ENCODE data around the gene DNMT1. TPM values are rescaled to one million over a fixed set of nuclear protein-coding genes. Genes with fewer than 3 reads are reported as not detected.
A peak's percentile ranks its signal among the peaks of the same experiment; 100 is the strongest.

DNMT1 gene
- total RNA-seq, 2 donors from 2014 or later = 17.9 to 36.6 TPM

GRCh38 chr19:10193790-10194499 lies 808 bp downstream of the DNMT1 start:
- WGBS, 2 donors = 3 to 10% methylated on average over 3 to 30 of the region's 30 CpGs
- no peak for TF ChIP-seq POLR2A (IDR thresholded peaks at IDR 0.05)
- TF ChIP-seq, protein P1, sequence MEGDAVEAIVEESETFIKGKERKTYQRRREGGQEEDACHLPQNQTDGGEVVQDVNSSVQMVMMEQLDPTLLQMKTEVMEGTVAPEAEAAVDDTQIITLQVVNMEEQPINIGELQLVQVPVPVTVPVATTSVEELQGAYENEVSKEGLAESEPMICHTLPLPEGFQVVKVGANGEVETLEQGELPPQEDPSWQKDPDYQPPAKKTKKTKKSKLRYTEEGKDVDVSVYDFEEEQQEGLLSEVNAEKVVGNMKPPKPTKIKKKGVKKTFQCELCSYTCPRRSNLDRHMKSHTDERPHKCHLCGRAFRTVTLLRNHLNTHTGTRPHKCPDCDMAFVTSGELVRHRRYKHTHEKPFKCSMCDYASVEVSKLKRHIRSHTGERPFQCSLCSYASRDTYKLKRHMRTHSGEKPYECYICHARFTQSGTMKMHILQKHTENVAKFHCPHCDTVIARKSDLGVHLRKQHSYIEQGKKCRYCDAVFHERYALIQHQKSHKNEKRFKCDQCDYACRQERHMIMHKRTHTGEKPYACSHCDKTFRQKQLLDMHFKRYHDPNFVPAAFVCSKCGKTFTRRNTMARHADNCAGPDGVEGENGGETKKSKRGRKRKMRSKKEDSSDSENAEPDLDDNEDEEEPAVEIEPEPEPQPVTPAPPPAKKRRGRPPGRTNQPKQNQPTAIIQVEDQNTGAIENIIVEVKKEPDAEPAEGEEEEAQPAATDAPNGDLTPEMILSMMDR (IDR thresholded peaks at IDR 0.05) = no peak
- ATAC-seq (peak; percentile 15), DNase-seq (no peak)
- Histone ChIP-seq H3K27ac (peak overlapping the region; percentile 66 to 91 (median 78)), H3K4me1 (peaks cover 15% of the 10 kb centered on the region), H3K9me3 (no peaks in the 10 kb centered on the region), H3K36me3 (replicated peaks in 1 of 2; ENCODE audit: insufficient read depth in 1 of 2, low read depth in 2 of 2) (no peaks in the 10 kb centered on the region), H3K27me3 (no peaks in the 10 kb centered on the region), H3K4me3 (peak overlapping the region; percentile 51 to 98)
- intact Hi-C loops (cut with DNase I) = no loop called here

GRCh38 chr19:10192922-10193321 lies 1.8 kb downstream of the DNMT1 start:
- TF ChIP-seq, protein P1 (IDR thresholded peaks at IDR 0.05) = no peak
- TF ChIP-seq POLR2A (IDR thresholded peaks at IDR 0.05) = no peak
- 76 to 93% methylated on average over 5 to 6 of the region's 6 CpGs for WGBS, 2 donors
- no peak overlapping the region for H3K27ac ChIP-seq

DNA sequence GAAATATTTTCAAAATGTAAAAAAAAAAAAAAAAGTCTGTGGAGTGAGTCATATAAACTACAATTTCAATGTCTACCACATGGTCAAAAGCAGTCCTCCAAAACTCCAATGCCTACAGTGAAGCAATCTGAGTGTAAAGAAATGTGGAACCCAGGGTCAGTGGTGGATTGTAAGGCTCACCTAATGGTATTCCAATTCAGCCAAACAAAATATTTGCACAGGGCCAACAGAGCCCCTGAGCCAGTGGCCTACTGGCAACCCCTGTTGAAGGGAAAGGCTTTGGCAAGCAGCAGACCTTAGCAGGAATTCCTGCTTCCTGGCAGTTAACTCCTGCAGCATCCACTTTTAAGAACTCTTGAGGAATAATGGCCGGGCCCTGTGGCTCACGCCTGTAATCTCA lies 3.4 kb downstream of the DNMT1 start:
- 60 to 67% methylated on average over 1 to 2 of the region's 2 CpGs for WGBS, 2 donors
- intact Hi-C loops (cut with DNase I) = no loop called here
- Histone ChIP-seq H3K4me1 (peaks cover 15% of the 10 kb centered on the region), H3K27ac (no peak overlapping the region), H3K9me3 (no peaks in the 10 kb centered on the region), H3K36me3 (replicated peaks in 1 of 2; ENCODE audit: insufficient read depth in 1 of 2, low read depth in 2 of 2) (no peaks in the 10 kb centered on the region), H3K27me3 (no peaks in the 10 kb centered on the region), H3K4me3 (no peak overlapping the region)
- ATAC-seq (no peak), DNase-seq (peak in 2 of 4 donors; percentile 7 to 33)
- TF ChIP-seq, protein P1 (IDR thresholded peaks at IDR 0.05) = no peak
- TF ChIP-seq POLR2A (IDR thresholded peaks at IDR 0.05) = no peak

More at GRCh38 chr19:10192922-10193321, 1.8 kb downstream of the DNMT1 start:
- H3K27me3 ChIP-seq = no peaks in the 10 kb centered on the region
- intact Hi-C loops (cut with DNase I) = no loop called here
- H3K36me3 ChIP-seq (replicated peaks in 1 of 2; ENCODE audit: insufficient read depth in 1 of 2, low read depth in 2 of 2) = no peaks in the 10 kb centered on the region
- peaks cover 15% of the 10 kb centered on the region for H3K4me1 ChIP-seq
- no peak overlapping the region for H3K4me3 ChIP-seq
- DNase-seq (no peak), ATAC-seq (no peak)
- no peaks in the 10 kb centered on the region for H3K9me3 ChIP-seq

DNA sequence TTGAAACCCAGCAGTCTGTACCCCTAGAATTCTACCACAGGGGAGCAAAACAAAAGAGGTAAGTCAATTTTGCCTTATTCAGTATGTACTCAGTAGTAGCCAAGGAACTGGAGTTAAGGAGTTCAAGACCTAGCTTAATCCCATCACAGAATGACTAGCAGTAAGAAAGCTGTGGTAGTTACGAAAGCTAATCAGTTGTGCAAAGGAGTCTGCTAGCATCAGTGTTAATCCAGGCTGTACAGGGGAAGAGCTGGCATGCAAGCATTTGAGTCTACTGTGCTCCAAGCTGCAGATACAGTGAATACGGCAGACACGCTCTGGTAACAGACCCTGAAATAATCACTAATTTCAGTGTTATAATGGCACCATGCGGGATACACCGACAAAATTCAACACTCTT lies 4.7 kb downstream of the DNMT1 start:
- no peak for TF ChIP-seq POLR2A (IDR thresholded peaks at IDR 0.05)
- TF ChIP-seq, protein P1 (IDR thresholded peaks at IDR 0.05) = no peak
- Histone ChIP-seq H3K4me3 (no peak overlapping the region), H3K4me1 (peaks cover 12% of the 10 kb centered on the region), H3K27ac (no peak overlapping the region), H3K27me3 (no peaks in the 10 kb centered on the region), H3K9me3 (no peaks in the 10 kb centered on the region), H3K36me3 (replicated peaks in 1 of 2; ENCODE audit: insufficient read depth in 1 of 2, low read depth in 2 of 2) (no peaks in the 10 kb centered on the region)
- intact Hi-C loops (cut with DNase I) = no loop called here
- DNase-seq (no peak), ATAC-seq (no peak)
- 93 to 94% methylated on average over 5 of the region's 5 CpGs for WGBS, 2 donors

GRCh38 chr19:10189616-10190015 lies 5.1 kb downstream of the DNMT1 start:
- intact Hi-C loops (cut with DNase I) = no loop called here
- TF ChIP-seq, protein P1 (IDR thresholded peaks at IDR 0.05) = no peak
- H3K4me3 ChIP-seq = no peak overlapping the region
- DNase-seq = no peak
- no peaks in the 10 kb centered on the region for H3K27me3 ChIP-seq
- H3K27ac ChIP-seq = no peak overlapping the region
- H3K9me3 ChIP-seq = no peaks in the 10 kb centered on the region
- H3K36me3 ChIP-seq (replicated peaks in 1 of 2; ENCODE audit: insufficient read depth in 1 of 2, low read depth in 2 of 2) = no peaks in the 10 kb centered on the region
- H3K4me1 ChIP-seq = peaks cover 11% of the 10 kb centered on the region
- ATAC-seq = no peak
- 86 to 89% methylated on average over 5 of the region's 5 CpGs for WGBS, 2 donors

All from body of pancreas (tissue), 4 donors.